Measurements from ENCODE around the gene RANGRF. TPM values are rescaled to one million over a fixed set of nuclear protein-coding genes. Genes with fewer than 3 reads are reported as not detected.

The RANGRF gene
- total RNA-seq, 1 experiment from 2014 or later = 35.0 TPM

- Histone ChIP-seq H3K4me2 (peak overlapping the region; percentile 47; the same call in 1 of the 2 replicates), H3K79me2 (ENCODE audit: low read depth) (no peaks in the 10 kb centered on the region), H3K4me3 (no peak overlapping the region), H3K9me3 (ENCODE audit: insufficient read depth, low read depth) (no peaks in the 10 kb centered on the region), H3F3A (ENCODE audit: insufficient read depth, low read depth) (peaks cover 7% of the 10 kb centered on the region; the same call in 1 of the 2 replicates), H4K20me1 (ENCODE audit: insufficient read depth) (no peaks in the 10 kb centered on the region), H3K36me3 (ENCODE audit: low read depth) (no peaks in the 10 kb centered on the region), H3K27ac (no peak overlapping the region), H3K27me3 (ENCODE audit: insufficient read depth, low read depth) (no peaks in the 10 kb centered on the region), H3K4me1 (replicated peaks; ENCODE audit: insufficient read depth) (no peaks in the 10 kb centered on the region), H3K9me2 (ENCODE audit: insufficient read depth) (no peaks in the 10 kb centered on the region), H2AFZ (no peak overlapping the region)
- intact Hi-C loops (cut with micrococcal nuclease; ENCODE audit: unreplicated experiment) = loop anchor here (1.0 to 5.0 kb wide), 5 partner anchors 77 to 238 kb away; partner anchors contain the start of genes ALOXE3, BORCS6 and KRABD2
- DNase-seq = peak; percentile 42 to 58
- ChIA-PET CTCF (interaction anchor here (0.5 to 1.4 kb wide), 7 partner anchors 17 to 240 kb away, joined by 3 to 6 read pairs (median 3); partner anchors contain the start of gene BORCS6), POLR2A (ENCODE audit: unreplicated experiment) (interaction anchor here (0.6 kb wide), 2 partner anchors 297 to 498 kb away, joined by 3 to 4 read pairs; partner anchors contain the start of gene MFSD6L)
- no TSS peak for BruUV-seq (replicated peaks)
- no peak for TF ChIP-seq EZH2 (IDR thresholded peaks at IDR 0.05; ENCODE audit: low read depth)
- TF ChIP-seq, protein P1, sequence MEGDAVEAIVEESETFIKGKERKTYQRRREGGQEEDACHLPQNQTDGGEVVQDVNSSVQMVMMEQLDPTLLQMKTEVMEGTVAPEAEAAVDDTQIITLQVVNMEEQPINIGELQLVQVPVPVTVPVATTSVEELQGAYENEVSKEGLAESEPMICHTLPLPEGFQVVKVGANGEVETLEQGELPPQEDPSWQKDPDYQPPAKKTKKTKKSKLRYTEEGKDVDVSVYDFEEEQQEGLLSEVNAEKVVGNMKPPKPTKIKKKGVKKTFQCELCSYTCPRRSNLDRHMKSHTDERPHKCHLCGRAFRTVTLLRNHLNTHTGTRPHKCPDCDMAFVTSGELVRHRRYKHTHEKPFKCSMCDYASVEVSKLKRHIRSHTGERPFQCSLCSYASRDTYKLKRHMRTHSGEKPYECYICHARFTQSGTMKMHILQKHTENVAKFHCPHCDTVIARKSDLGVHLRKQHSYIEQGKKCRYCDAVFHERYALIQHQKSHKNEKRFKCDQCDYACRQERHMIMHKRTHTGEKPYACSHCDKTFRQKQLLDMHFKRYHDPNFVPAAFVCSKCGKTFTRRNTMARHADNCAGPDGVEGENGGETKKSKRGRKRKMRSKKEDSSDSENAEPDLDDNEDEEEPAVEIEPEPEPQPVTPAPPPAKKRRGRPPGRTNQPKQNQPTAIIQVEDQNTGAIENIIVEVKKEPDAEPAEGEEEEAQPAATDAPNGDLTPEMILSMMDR (conservative IDR thresholded peaks at IDR 0.05) = peak; percentile 82
These were observed 12.3 kb downstream of the RANGRF start for GRCh38 chr17:8300627-8301242.

DNA sequence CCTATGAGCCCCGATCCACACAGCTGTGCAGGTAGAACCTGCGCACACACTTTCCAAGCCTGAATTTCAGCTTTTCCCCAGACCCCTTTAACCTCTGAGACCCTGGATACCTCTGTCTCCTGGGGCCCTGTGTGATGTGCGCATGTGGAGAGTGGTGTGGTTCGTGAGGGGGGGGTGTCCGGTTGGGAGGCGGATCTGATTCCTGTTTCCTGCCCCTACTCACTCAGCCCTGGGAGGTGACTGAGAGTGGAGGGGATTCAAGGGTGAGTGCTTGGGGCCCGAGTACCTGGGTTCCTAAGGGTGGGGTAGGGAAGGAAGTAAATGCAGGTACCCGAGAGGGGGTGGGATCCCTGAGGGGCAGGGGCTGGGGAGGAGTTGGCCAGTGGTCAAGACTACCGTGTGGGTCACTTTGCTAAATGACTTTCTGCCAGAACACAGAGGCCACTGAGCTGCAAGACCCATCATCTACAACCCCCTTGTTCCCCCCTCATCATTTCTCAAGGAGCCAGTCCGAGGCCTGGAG, 22.2 kb downstream of the RANGRF start:
- H3K4me2 ChIP-seq = no peak overlapping the region
- no TSS peak for BruUV-seq (replicated peaks)
- intact Hi-C loops (cut with micrococcal nuclease; ENCODE audit: unreplicated experiment) = no loop called here
- H2AFZ ChIP-seq = no peak overlapping the region
- ChIA-PET CTCF (no interaction called here), POLR2A (ENCODE audit: unreplicated experiment) (no interaction called here)
- H3F3A ChIP-seq (ENCODE audit: insufficient read depth, low read depth) = no peaks in the 10 kb centered on the region
- no peak for DNase-seq
- no peaks in the 10 kb centered on the region for H3K9me3 ChIP-seq (ENCODE audit: insufficient read depth, low read depth)
- H3K27me3 ChIP-seq (ENCODE audit: insufficient read depth, low read depth) = peaks cover 23% of the 10 kb centered on the region
- H3K79me2 ChIP-seq (ENCODE audit: low read depth) = no peaks in the 10 kb centered on the region
- H3K4me1 ChIP-seq (replicated peaks; ENCODE audit: insufficient read depth) = no peaks in the 10 kb centered on the region
- no peak for TF ChIP-seq EZH2 (IDR thresholded peaks at IDR 0.05; ENCODE audit: low read depth)
- TF ChIP-seq, protein P1 (conservative IDR thresholded peaks at IDR 0.05) = no peak
- no peak overlapping the region for H3K4me3 ChIP-seq
- no peaks in the 10 kb centered on the region for H3K9me2 ChIP-seq (ENCODE audit: insufficient read depth)
- no peaks in the 10 kb centered on the region for H3K36me3 ChIP-seq (ENCODE audit: low read depth)
- no peak overlapping the region for H3K27ac ChIP-seq
- no peaks in the 10 kb centered on the region for H4K20me1 ChIP-seq (ENCODE audit: insufficient read depth)

- Histone ChIP-seq H4K20me1 (ENCODE audit: insufficient read depth) (no peaks in the 10 kb centered on the region), H3K9me3 (ENCODE audit: insufficient read depth, low read depth) (no peaks in the 10 kb centered on the region), H3K9me2 (ENCODE audit: insufficient read depth) (no peaks in the 10 kb centered on the region), H3K27ac (no peak overlapping the region), H3K36me3 (ENCODE audit: low read depth) (no peaks in the 10 kb centered on the region), H3F3A (ENCODE audit: insufficient read depth, low read depth) (no peaks in the 10 kb centered on the region), H3K4me1 (replicated peaks; ENCODE audit: insufficient read depth) (no peaks in the 10 kb centered on the region), H3K27me3 (ENCODE audit: insufficient read depth, low read depth) (peaks cover 23% of the 10 kb centered on the region), H3K4me3 (no peak overlapping the region), H3K4me2 (no peak overlapping the region), H3K79me2 (ENCODE audit: low read depth) (no peaks in the 10 kb centered on the region), H2AFZ (no peak overlapping the region)
- intact Hi-C loops (cut with micrococcal nuclease; ENCODE audit: unreplicated experiment) = no loop called here
- TF ChIP-seq, protein P1 (conservative IDR thresholded peaks at IDR 0.05) = no peak
- TF ChIP-seq EZH2 (IDR thresholded peaks at IDR 0.05; ENCODE audit: low read depth) = no peak
- DNase-seq = no peak
- ChIA-PET POLR2A (ENCODE audit: unreplicated experiment) (no interaction called here), CTCF (no interaction called here)
- BruUV-seq (replicated peaks) = no TSS peak
These were observed 22.8 kb downstream of the RANGRF start for GRCh38 chr17:8311131-8311790.
